MCF 10A (cell line): ENCODE results near the gene CCNT2. TPM values are rescaled to one million over a fixed set of nuclear protein-coding genes. Genes with fewer than 3 reads are reported as not detected.

ENCODE experiments used
- BruUV-seq: library from RNA; stranded (reverse); fragments of 400-500 nt; replicated peaks from 2 replicates; lab custom pipeline; 2021; lab: Mats Ljungman, UMichigan
- CTCF ChIA-PET: fragments of 300-600 bp; sonication (Branson Sonifier 250); formaldehyde crosslinking; extraction: SDS; loops from one replicate; lab custom pipeline; 2021; ENCODE audit warnings: antibody characterized with exemption, inconsistent platforms; lab: Yijun Ruan, JAX
- POLR2A ChIA-PET: fragments of 300-600, 350-650 bp; sonication (Branson Sonifier 250); formaldehyde crosslinking; extraction: SDS; loops from one replicate; lab custom pipeline; 2020; ENCODE audit warnings: antibody characterized with exemption, inconsistent platforms; lab: Yijun Ruan, JAX
- DNase-seq: peaks from one replicate; pipeline ENCODE4 v3.0.0-alpha.2; 2018; ENCODE audit not compliant: unreplicated experiment
- H3K27ac Mint-ChIP-seq: one replicate; pipeline ENCODE4 v1.8.0; 2022; ENCODE audit warnings: mild to moderate bottlenecking, low read depth, mixed read lengths; ENCODE audit not compliant: unreplicated experiment
- H3K27me3 Mint-ChIP-seq: one replicate; pipeline ENCODE4 v1.8.0; 2022; ENCODE audit warnings: mixed read lengths; ENCODE audit not compliant: insufficient read depth, unreplicated experiment
- H3K36me3 Mint-ChIP-seq: one replicate; pipeline ENCODE4 v1.8.0; 2022; ENCODE audit warnings: mild to moderate bottlenecking, moderate library complexity, mixed read lengths; ENCODE audit not compliant: insufficient read depth, unreplicated experiment
- H3K4me1 Mint-ChIP-seq: one replicate; pipeline ENCODE4 v1.8.0; 2022; ENCODE audit warnings: mixed read lengths; ENCODE audit not compliant: insufficient read depth, unreplicated experiment
- H3K4me3 Mint-ChIP-seq: one replicate; pipeline ENCODE4 v1.8.0; 2022; ENCODE audit warnings: mild to moderate bottlenecking, moderate library complexity, mixed read lengths; ENCODE audit not compliant: unreplicated experiment
- H3K9me3 Mint-ChIP-seq: one replicate; pipeline ENCODE4 v1.8.0; 2022; ENCODE audit warnings: mixed read lengths; ENCODE audit not compliant: unreplicated experiment
- intact Hi-C: fragments of 100-400 bp; cut with micrococcal nuclease; formaldehyde crosslinking; loops from 2 replicates; pipeline ENCODE4 v1.14.1; 2022
- total RNA-seq: library from RNA; stranded (reverse); gene quantifications from 2 replicates; pipeline ENCODE4 v1.2.3, GENCODE V29; 2022
- TF ChIP-seq, protein P1 (sequence below): fragments of 200-600 bp; IDR thresholded peaks from one replicate; pipeline ENCODE4 v1.8.0; 2022; ENCODE audit warnings: antibody characterized with exemption, mild to moderate bottlenecking; ENCODE audit not compliant: unreplicated experiment

The CCNT2 gene
- total RNA-seq, 1 experiment from 2014 or later, result 39.3 TPM

DNA sequence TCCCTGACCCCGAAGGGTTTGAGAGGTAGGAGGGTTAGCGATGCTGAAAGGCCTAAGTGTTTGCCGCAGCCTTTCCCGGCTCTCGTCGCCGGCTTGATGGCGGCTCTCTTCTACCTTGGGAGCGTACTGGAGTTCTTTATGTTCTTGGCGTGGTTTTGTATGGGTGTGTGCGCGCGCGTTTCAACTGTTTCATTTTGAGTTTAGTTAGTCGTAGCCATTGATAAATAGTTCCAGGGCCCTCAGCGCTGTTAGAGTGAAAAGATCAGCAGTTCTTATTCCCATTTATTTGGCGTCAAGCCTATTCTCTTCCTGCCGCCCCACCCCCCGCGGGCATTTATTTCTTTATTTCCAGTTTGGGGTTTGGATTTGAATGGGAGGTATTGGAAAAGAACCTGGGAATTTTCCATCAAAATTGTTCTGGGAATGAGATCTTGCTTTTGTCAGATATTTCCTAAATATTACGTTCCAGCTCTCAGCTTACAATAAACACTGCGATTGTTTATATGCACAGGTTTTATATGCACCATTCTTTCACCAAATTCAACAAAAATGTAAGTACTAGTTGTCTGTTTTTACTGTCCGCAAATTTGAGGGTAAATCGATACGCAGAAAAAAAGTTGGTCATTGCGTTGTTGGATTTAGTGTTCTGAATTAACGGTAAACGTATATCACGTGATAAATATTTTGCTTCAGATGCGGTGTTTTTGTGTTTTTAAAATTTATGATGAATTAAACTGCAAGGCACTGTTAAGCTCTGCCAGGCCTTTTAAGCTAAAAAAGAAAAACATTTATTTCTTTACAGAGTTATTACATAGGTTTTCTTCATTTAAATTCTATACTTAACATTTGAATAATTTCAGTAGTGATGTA is 954 bp downstream of the CCNT2 start:
- H3K27me3 Mint-ChIP-seq, result no peaks in the 10 kb centered on the region
- TF ChIP-seq, protein P1, sequence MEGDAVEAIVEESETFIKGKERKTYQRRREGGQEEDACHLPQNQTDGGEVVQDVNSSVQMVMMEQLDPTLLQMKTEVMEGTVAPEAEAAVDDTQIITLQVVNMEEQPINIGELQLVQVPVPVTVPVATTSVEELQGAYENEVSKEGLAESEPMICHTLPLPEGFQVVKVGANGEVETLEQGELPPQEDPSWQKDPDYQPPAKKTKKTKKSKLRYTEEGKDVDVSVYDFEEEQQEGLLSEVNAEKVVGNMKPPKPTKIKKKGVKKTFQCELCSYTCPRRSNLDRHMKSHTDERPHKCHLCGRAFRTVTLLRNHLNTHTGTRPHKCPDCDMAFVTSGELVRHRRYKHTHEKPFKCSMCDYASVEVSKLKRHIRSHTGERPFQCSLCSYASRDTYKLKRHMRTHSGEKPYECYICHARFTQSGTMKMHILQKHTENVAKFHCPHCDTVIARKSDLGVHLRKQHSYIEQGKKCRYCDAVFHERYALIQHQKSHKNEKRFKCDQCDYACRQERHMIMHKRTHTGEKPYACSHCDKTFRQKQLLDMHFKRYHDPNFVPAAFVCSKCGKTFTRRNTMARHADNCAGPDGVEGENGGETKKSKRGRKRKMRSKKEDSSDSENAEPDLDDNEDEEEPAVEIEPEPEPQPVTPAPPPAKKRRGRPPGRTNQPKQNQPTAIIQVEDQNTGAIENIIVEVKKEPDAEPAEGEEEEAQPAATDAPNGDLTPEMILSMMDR, result no peak
- peaks cover 18% of the 10 kb centered on the region for H3K4me1 Mint-ChIP-seq
- CTCF ChIA-PET, result interaction anchor here (0.6 kb wide), 2 partner anchors 13 to 21 kb away, joined by 3 read pairs; no protein-coding TSS in a partner anchor
- BruUV-seq, result no TSS peak
- POLR2A ChIA-PET, result interaction anchor here (0.6 to 1.7 kb wide), 6 partner anchors 8 to 1029 kb away, joined by 3 to 18 read pairs (median 4); partner anchors contain the start of genes R3HDM1 and ZRANB3
- intact Hi-C loops, result loop anchor here (5.0 kb wide), 2 partner anchors 613 to 802 kb away; partner anchors contain the start of genes R3HDM1 and ZRANB3
- H3K9me3 Mint-ChIP-seq, result no peaks in the 10 kb centered on the region
- H3K27ac Mint-ChIP-seq, result peak overlapping the region; percentile 100
- peaks cover 24% of the 10 kb centered on the region for H3K36me3 Mint-ChIP-seq
- DNase-seq, result peak; percentile 44
- H3K4me3 Mint-ChIP-seq, result peak overlapping the region; percentile 100

DNA sequence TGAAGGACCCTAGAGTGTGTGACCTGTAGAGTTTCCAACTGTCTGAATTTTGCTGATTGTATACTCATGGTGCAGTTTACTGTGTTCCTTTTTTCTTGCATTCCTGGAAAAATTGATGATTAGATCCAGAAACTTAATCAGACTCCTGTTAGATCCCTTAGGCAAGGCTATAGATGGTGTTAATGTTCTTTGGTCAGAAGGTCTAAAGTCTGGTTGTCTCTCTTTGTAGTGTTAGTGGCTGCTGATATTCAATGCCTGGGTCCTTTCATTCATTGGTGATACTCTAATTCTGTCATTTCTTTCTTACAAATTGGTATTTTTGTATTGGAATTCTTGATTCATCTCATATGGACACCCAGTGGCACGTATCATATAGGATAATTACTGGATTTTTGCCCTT is 6.3 kb downstream of the CCNT2 start:
- Mint-ChIP-seq H3K27ac (peak overlapping the region; percentile 39), H3K36me3 (peaks cover 28% of the 10 kb centered on the region), H3K9me3 (no peaks in the 10 kb centered on the region), H3K27me3 (no peaks in the 10 kb centered on the region), H3K4me3 (no peak overlapping the region), H3K4me1 (peaks cover 44% of the 10 kb centered on the region)
- ChIA-PET POLR2A (no interaction called here), CTCF (no interaction called here)
- no TSS peak for BruUV-seq
- TF ChIP-seq, protein P1, result no peak
- DNase-seq, result no peak
- intact Hi-C loops, result no loop called here

- H3K4me1 Mint-ChIP-seq, result peaks cover 38% of the 10 kb centered on the region
- H3K4me3 Mint-ChIP-seq, result no peak overlapping the region
- peak; percentile 11 for DNase-seq
- H3K9me3 Mint-ChIP-seq, result no peaks in the 10 kb centered on the region
- intact Hi-C loops, result no loop called here
- no peaks in the 10 kb centered on the region for H3K27me3 Mint-ChIP-seq
- H3K27ac Mint-ChIP-seq, result peak overlapping the region; percentile 35
- H3K36me3 Mint-ChIP-seq, result peaks cover 32% of the 10 kb centered on the region
- no TSS peak for BruUV-seq
- ChIA-PET POLR2A (interaction anchor here (0.6 to 2.5 kb wide), 5 partner anchors 8 to 554 kb away, joined by 3 to 18 read pairs (median 3); partner anchors contain the start of gene CCNT2), CTCF (interaction anchor here (0.6 to 1.5 kb wide), 5 partner anchors 10 to 666 kb away, joined by 3 to 7 read pairs (median 3); no protein-coding TSS in a partner anchor)
- TF ChIP-seq, protein P1, result no peak
Observed at GRCh38 chr2:134926231-134926931, 7.8 kb downstream of the CCNT2 start.
